ENCODE measurements around the gene RHBDL1.

The RHBDL1 gene

GRCh38 chr16:674968-675883, at the start of gene RHBDL1:
RHBDL1 (plus strand) TSS chr16:675671; CDS start chr16:675791, 120 bp downstream.
- DNase-seq: no peak

GRCh38 chr16:625977-626765, 49.3 kb upstream of the RHBDL1 start:
- no peak for DNase-seq

GRCh38 chr16:626787-627453, 48.6 kb upstream of the RHBDL1 start:
- DNase-seq: no peak

GRCh38 chr16:627454-628239, 47.8 kb upstream of the RHBDL1 start:
- no peak for DNase-seq

- DNase-seq: no peak
Observed at GRCh38 chr16:628321-629061, 47.0 kb upstream of the RHBDL1 start.

GRCh38 chr16:629185-629832, 46.2 kb upstream of the RHBDL1 start:
- DNase-seq: no peak

GRCh38 chr16:629833-630248, 45.6 kb upstream of the RHBDL1 start:
- no peak for DNase-seq

GRCh38 chr16:630249-630814, 45.1 kb upstream of the RHBDL1 start:
- DNase-seq: no peak

GRCh38 chr16:630815-631405, 44.6 kb upstream of the RHBDL1 start, which contains the start of gene WFIKKN1:
WFIKKN1 (plus strand) TSS chr16:630985; CDS start chr16:631254, 269 bp downstream.
- no peak for DNase-seq

- DNase-seq: no peak
Observed at GRCh38 chr16:631808-632358, 43.6 kb upstream of the RHBDL1 start.

- no peak for DNase-seq
Observed at GRCh38 chr16:632486-633335, 42.8 kb upstream of the RHBDL1 start.

GRCh38 chr16:633336-634050, 42.0 kb upstream of the RHBDL1 start:
- no peak for DNase-seq

- no peak for DNase-seq
Observed at GRCh38 chr16:634051-634670, 41.3 kb upstream of the RHBDL1 start.

- no peak for DNase-seq
Observed at GRCh38 chr16:634996-635395, 40.5 kb upstream of the RHBDL1 start.

GRCh38 chr16:635573-636205, 39.8 kb upstream of the RHBDL1 start:
- no peak for DNase-seq

GRCh38 chr16:636206-637080, 39.0 kb upstream of the RHBDL1 start, which contains the start of gene METTL26:
METTL26 (minus strand) TSS chr16:636305; CDS start chr16:636290, 15 bp downstream.
- DNase-seq: peak; percentile 93 to 97
